DMS53 treated with DMSO at 0.1 percent for 48 hours (cell line): ENCODE measurements around the gene BEND7.
"Not testable (repeated sequence)": the region's sequence is repeated elsewhere in the genome, so short reads cannot be mapped to it uniquely, and the experiment has no call there.

Experiments
- DNase-seq: peaks from one replicate; lab custom pipeline; 2025; ENCODE audit not compliant: unreplicated experiment; lab: John Stamatoyannopoulos, UW

Gene BEND7

GRCh38 chr10:13483951-13484350, 44.9 kb downstream of the BEND7 start:
- no peak for DNase-seq

GRCh38 chr10:13483073-13483472, 45.7 kb downstream of the BEND7 start:
- DNase-seq: no peak

GRCh38 chr10:13481690-13482089, 47.1 kb downstream of the BEND7 start:
- DNase-seq: no peak

- no peak for DNase-seq
Observed at GRCh38 chr10:13475124-13475523, 53.7 kb downstream of the BEND7 start.

- DNase-seq: no peak
Observed at GRCh38 chr10:13473986-13474385, 54.8 kb downstream of the BEND7 start.

- DNase-seq: no peak
Observed at GRCh38 chr10:13472359-13472758, 56.5 kb downstream of the BEND7 start.

GRCh38 chr10:13470270-13470669, 58.5 kb downstream of the BEND7 start:
- no peak for DNase-seq

- no peak for DNase-seq
Observed at GRCh38 chr10:13462551-13462950, 66.3 kb downstream of the BEND7 start.

GRCh38 chr10:13458687-13459012, 70.2 kb downstream of the BEND7 start:
- no peak for DNase-seq

- no peak for DNase-seq
Observed at GRCh38 chr10:13457958-13458686, 70.7 kb downstream of the BEND7 start.

- no peak for DNase-seq
Observed at GRCh38 chr10:13453896-13454295, 74.9 kb downstream of the BEND7 start.

- no peak for DNase-seq
Observed at GRCh38 chr10:13450069-13450468, 78.7 kb downstream of the BEND7 start.

GRCh38 chr10:13449296-13449695, 79.5 kb downstream of the BEND7 start:
- no peak for DNase-seq

GRCh38 chr10:13448216-13448615, 80.6 kb downstream of the BEND7 start:
- no peak for DNase-seq

- DNase-seq: no peak
Observed at GRCh38 chr10:13445656-13446400, 83.0 kb downstream of the BEND7 start.

GRCh38 chr10:13441476-13441875, 87.3 kb downstream of the BEND7 start:
- no peak for DNase-seq

GRCh38 chr10:13440185-13441061, 88.4 kb downstream of the BEND7 start:
- peak; percentile 71 for DNase-seq

GRCh38 chr10:13439313-13440184, 89.3 kb downstream of the BEND7 start:
- peak; percentile 13 for DNase-seq

GRCh38 chr10:13437026-13437555, 91.7 kb downstream of the BEND7 start:
- DNase-seq: no peak

GRCh38 chr10:13427943-13428342, 100.9 kb downstream of the BEND7 start:
- not testable (repeated sequence) for DNase-seq
